H1 (cell line): Measurements from ENCODE around the gene NYAP2. TPM values are rescaled to one million over a fixed set of nuclear protein-coding genes. Genes with fewer than 3 reads are reported as not detected.

Source experiments
- CTCF ChIA-PET: fragments of 300-600 bp; sonication (Branson Sonifier 250); formaldehyde crosslinking; loops from one replicate; lab custom pipeline; 2021; ENCODE audit not compliant: partially characterized antibody; lab: Charles Lee
- POLR2A ChIA-PET: fragments of 300-600 bp; sonication (Branson Sonifier 250); formaldehyde crosslinking; loops from one replicate; lab custom pipeline; 2021; ENCODE audit warnings: inconsistent platforms; ENCODE audit not compliant: partially characterized antibody; lab: Charles Lee
- DNase-seq, 2 experiments: peaks; one replicate each; pipeline versions ENCODE4 v3.0.0 to v3.0.0-alpha.2; 2010 to 2022; ENCODE audit warnings: low spot score in 2 of 2, low read depth in 1 of 2, mixed read lengths in 1 of 2
- FAIRE-seq: peaks from 2 replicates; lab custom pipeline; 2011; peaks lifted over from hg19 to GRCh38; lab: Jason Lieb, UNC
- H2AFZ ChIP-seq: 2 replicates; pipeline ENCODE4 v1.8.1; 2012; ENCODE audit warnings: low read length, inconsistent platforms
- H2AK5ac ChIP-seq: 2 replicates; pipeline ENCODE4 v1.6.1; 2013; ENCODE audit warnings: low read depth, low read length
- H2BK120ac ChIP-seq: replicated peaks from 2 replicates; pipeline ENCODE3; 2013; ENCODE audit warnings: low read depth, low read length, inconsistent platforms
- H2BK12ac ChIP-seq: 2 replicates; pipeline ENCODE4 v1.6.1; 2013; ENCODE audit warnings: low read depth, low read length
- H2BK15ac ChIP-seq: 2 replicates; pipeline ENCODE4 v1.6.1; 2013; ENCODE audit warnings: low read length
- H2BK20ac ChIP-seq: 2 replicates; pipeline ENCODE4 v1.6.1; 2013; ENCODE audit warnings: low read length
- H2BK5ac ChIP-seq: 2 replicates; pipeline ENCODE4 v1.6.1; 2013; ENCODE audit warnings: low read depth, low read length
- H3K14ac ChIP-seq: 2 replicates; pipeline ENCODE4 v1.6.1; 2013; ENCODE audit warnings: inconsistent platforms; ENCODE audit not compliant: insufficient read length
- H3K18ac ChIP-seq: 2 replicates; pipeline ENCODE4 v1.6.1; 2013; ENCODE audit warnings: low read length; ENCODE audit errors: extremely low read depth
- H3K23ac ChIP-seq: 2 replicates; pipeline ENCODE4 v1.6.1; 2013; ENCODE audit warnings: inconsistent platforms; ENCODE audit not compliant: insufficient read length
- H3K23me2 ChIP-seq: 2 replicates; pipeline ENCODE4 v1.6.1; 2013; ENCODE audit warnings: low read depth, low read length
- H3K27ac ChIP-seq: 2 replicates; pipeline ENCODE4 v1.6.1; 2011; ENCODE audit warnings: low read depth, low read length, inconsistent platforms
- H3K27me3 ChIP-seq, 4 experiments: replicated peaks in 1 of 4; 1 replicate in 1 of 4; 2 replicates in 3 of 4; pipeline versions ENCODE4 v1.6.1 to v1.8.1; 2011 to 2013; ENCODE audit warnings: low read length in 3 of 4, mild to moderate bottlenecking in 3 of 4, inconsistent platforms in 2 of 4, mixed read lengths in 2 of 4, moderate library complexity in 1 of 4; ENCODE audit not compliant: control insufficient read depth in 3 of 4, insufficient read depth in 3 of 4; ENCODE audit errors: extremely low read depth in 1 of 4
- H3K36me3 ChIP-seq, 4 experiments: 2 replicates each; pipeline versions ENCODE4 v1.6.1 to v1.8.1; 2011 to 2013; ENCODE audit warnings: mild to moderate bottlenecking in 4 of 4, low read length in 3 of 4, moderate library complexity in 2 of 4, control low read depth in 1 of 4, inconsistent platforms in 1 of 4; ENCODE audit not compliant: insufficient read depth in 4 of 4, control insufficient read depth in 2 of 4
- H3K4ac ChIP-seq: replicated peaks from 2 replicates; pipeline ENCODE3; 2013; ENCODE audit warnings: low read length, low read depth, mixed read lengths, inconsistent platforms; ENCODE audit not compliant: insufficient read length
- H3K4me1 ChIP-seq, 4 experiments: replicated peaks in 1 of 4; 1 replicate in 1 of 4; 2 replicates in 3 of 4; pipeline versions ENCODE4 v1.6.1 to v1.8.1; 2011 to 2013; ENCODE audit warnings: low read length in 3 of 4, inconsistent platforms in 2 of 4, mixed read lengths in 1 of 4; ENCODE audit not compliant: insufficient read depth in 4 of 4, control insufficient read depth in 3 of 4
- H3K4me2 ChIP-seq, 2 experiments: 2 replicates each; pipeline versions ENCODE4 v1.6.1 to v1.8.1; 2011 to 2013; ENCODE audit warnings: low read depth in 2 of 2, low read length in 2 of 2, control low read depth in 1 of 2, inconsistent platforms in 1 of 2, mild to moderate bottlenecking in 1 of 2; ENCODE audit not compliant: insufficient read depth in 1 of 2
- H3K4me3 ChIP-seq, 4 experiments: fragments of 200-600, 300-600 bp in 1 of 4; sonication (generic), shearing (Covaris generic), sonication (Bioruptor Twin) in 1 of 4; 2 replicates each; pipeline versions ENCODE4 v1.5.1 to v1.8.1; 2011 to 2016; ENCODE audit warnings: low read length in 4 of 4, low read depth in 3 of 4, control low read depth in 2 of 4, inconsistent platforms in 2 of 4, mild to moderate bottlenecking in 2 of 4, mixed read lengths in 1 of 4, moderate library complexity in 1 of 4; ENCODE audit not compliant: insufficient read depth in 2 of 4; ENCODE audit errors: extremely low read depth in 1 of 4
- H3K56ac ChIP-seq: replicated peaks from 2 replicates; pipeline ENCODE3; 2013; ENCODE audit warnings: low read depth, mild to moderate bottlenecking, mixed read lengths, low read length, inconsistent platforms; ENCODE audit not compliant: insufficient read length
- H3K79me1 ChIP-seq: 2 replicates; pipeline ENCODE4 v1.6.1; 2013; ENCODE audit warnings: low read depth, low read length, control low read depth
- H3K79me2 ChIP-seq, 2 experiments: 2 replicates each; pipeline versions ENCODE4 v1.6.1 to v1.8.1; 2012 to 2013; ENCODE audit warnings: low read length in 2 of 2, mild to moderate bottlenecking in 2 of 2, inconsistent platforms in 1 of 2; ENCODE audit not compliant: insufficient read depth in 2 of 2, control insufficient read depth in 1 of 2
- H3K9ac ChIP-seq, 4 experiments: replicated peaks in 1 of 4; 1 replicate in 1 of 4; 2 replicates in 3 of 4; pipeline versions ENCODE4 v1.6.1 to v1.8.1; 2011 to 2013; ENCODE audit warnings: low read depth in 3 of 4, low read length in 3 of 4, control low read depth in 2 of 4, mild to moderate bottlenecking in 2 of 4, moderate library complexity in 2 of 4, inconsistent platforms in 1 of 4; ENCODE audit errors: extremely low read depth in 1 of 4
- H3K9me3 ChIP-seq, 2 experiments: 2 replicates each; pipeline versions ENCODE4 v1.6.1 to v1.8.1; 2012 to 2013; ENCODE audit warnings: mild to moderate bottlenecking in 2 of 2, moderate library complexity in 2 of 2, control low read depth in 1 of 2, inconsistent platforms in 1 of 2, low read depth in 1 of 2, low read length in 1 of 2, mixed read lengths in 1 of 2; ENCODE audit not compliant: insufficient read depth in 2 of 2
- H4K20me1 ChIP-seq, 2 experiments: replicated peaks in 1 of 2; 2 replicates each; pipeline versions ENCODE3 to v1.8.1; 2011 to 2013; ENCODE audit warnings: inconsistent platforms in 2 of 2, low read length in 2 of 2, mild to moderate bottlenecking in 1 of 2; ENCODE audit not compliant: insufficient read depth in 2 of 2, control insufficient read depth in 1 of 2
- H4K5ac ChIP-seq: 2 replicates; pipeline ENCODE4 v1.6.1; 2013; ENCODE audit warnings: low read length, low read depth, mixed read lengths, inconsistent platforms; ENCODE audit not compliant: insufficient read length
- H4K8ac ChIP-seq: 2 replicates; pipeline ENCODE4 v1.8.0; 2013; ENCODE audit warnings: mild to moderate bottlenecking, moderate library complexity, low read length, inconsistent platforms; ENCODE audit not compliant: insufficient read depth; ENCODE audit errors: extremely low read depth
- H4K91ac ChIP-seq: replicated peaks from 2 replicates; pipeline ENCODE3; 2013; ENCODE audit warnings: low read length, mixed read lengths, inconsistent platforms; ENCODE audit not compliant: insufficient read length
- ASH2L ChIP-seq: fragments of 200-600, 300-600 bp; sonication (generic); IDR thresholded peaks from one replicate; pipeline ENCODE4 v1.7.1; 2017; ENCODE audit warnings: low read length
- BRCA1 ChIP-seq: IDR thresholded peaks from 2 replicates; pipeline ENCODE4 v1.6.1; 2012; ENCODE audit warnings: low read depth, low read length, improper control_type of control experiment
- CTBP2 ChIP-seq: IDR thresholded peaks from 2 replicates; pipeline ENCODE4 v1.7.0; 2011; ENCODE audit warnings: borderline replicate concordance, mild to moderate bottlenecking, moderate library complexity, mixed read lengths, low read length; ENCODE audit not compliant: insufficient read depth, insufficient read length
- JUND ChIP-seq: IDR thresholded peaks from 2 replicates; pipeline ENCODE4 v1.6.1; 2011; ENCODE audit warnings: mild to moderate bottlenecking, improper control_type of control experiment, low read length
- NRF1 ChIP-seq: IDR thresholded peaks from 2 replicates; pipeline ENCODE4 v1.6.1; 2011; ENCODE audit warnings: mild to moderate bottlenecking, low read depth, low read length, improper control_type of control experiment
- POLR2A ChIP-seq, 2 experiments: IDR thresholded peaks; 1 replicate in 1 of 2; 2 replicates in 1 of 2; pipeline ENCODE4 v1.6.1; 2011; ENCODE audit warnings: low read depth in 2 of 2, low read length in 2 of 2, mild to moderate bottlenecking in 2 of 2; ENCODE audit errors: control extremely low read depth in 1 of 2
- POU5F1 ChIP-seq: IDR thresholded peaks from 2 replicates; pipeline ENCODE4 v1.6.1; 2011; ENCODE audit warnings: low read depth, mild to moderate bottlenecking, low read length, moderate library complexity
- RBBP5 ChIP-seq: IDR thresholded peaks from 2 replicates; pipeline ENCODE4 v1.7.1; 2012; ENCODE audit warnings: low read depth, mild to moderate bottlenecking, inconsistent platforms, low read length, moderate library complexity, borderline replicate concordance
- SIRT6 ChIP-seq: IDR thresholded peaks from one replicate; pipeline ENCODE4 v1.7.1; 2012; ENCODE audit warnings: low read length, inconsistent platforms
- SRF ChIP-seq: IDR thresholded peaks from 2 replicates; pipeline ENCODE4 v1.6.1; 2011; ENCODE audit warnings: mild to moderate bottlenecking, low read depth, low read length, moderate library complexity
- TAF7 ChIP-seq: optimal IDR thresholded peaks from 2 replicates; pipeline ENCODE3; 2011; ENCODE audit warnings: low read depth, mild to moderate bottlenecking, inconsistent platforms, low read length, moderate library complexity, borderline replicate concordance
- ZNF274 ChIP-seq: IDR thresholded peaks from 2 replicates; pipeline ENCODE4 v1.7.0; 2012; ENCODE audit warnings: low read length, borderline replicate concordance; ENCODE audit errors: extremely low read depth
- WGBS, 2 experiments: shearing (Covaris generic) in 1 of 2; methylation state at CpG; one replicate each; pipeline versions ENCODE4 v1.1.6 to v1.1.7; 2013 to 2015; ENCODE audit warnings: low lambda C conversion rate in 2 of 2, mixed read lengths in 2 of 2, inconsistent platforms in 1 of 2, low coverage in 1 of 2, missing lambda C conversion rate in 1 of 2; ENCODE audit not compliant: insufficient replicate concordance in 2 of 2, insufficient coverage in 1 of 2, insufficient read length in 1 of 2; ENCODE audit errors: extremely low coverage in 1 of 2, missing lambda C conversion rate in 1 of 2; 5-methylcytosine and 5-hydroxymethylcytosine counted together
- polyA plus RNA-seq, 7 experiments: library from polyadenylated mRNA; depleted of rRNA in 3 of 7; stranded (reverse) in 5 of 7; unstranded in 2 of 7; fragments of >200 nt in 5 of 7; fragments of 200-250 nt in 2 of 7; gene quantifications; 1 replicate in 5 of 7; 2 replicates in 1 of 7; 4 replicates in 1 of 7; pipeline versions ENCODE4 v1.2.1 to v1.2.3, GENCODE V29; 2011 to 2013; ENCODE audit warnings: missing spikeins in 2 of 7, mixed read lengths in 2 of 7
- total RNA-seq: library from RNA; stranded (reverse); fragmentation: NEBNext Ultra II Directional; extraction: Animal tissue kit (Norgen Biotek cat#: 25700); gene quantifications from 2 replicates; pipeline ENCODE4 v1.2.1, GENCODE V29; 2021
- TF ChIP-seq, protein P1 (sequence below), 3 experiments: IDR thresholded peaks; 1 replicate in 2 of 3; 2 replicates in 1 of 3; pipeline versions ENCODE4 v1.5.1 to v1.6.1; 2011; ENCODE audit warnings: low read length in 3 of 3, mild to moderate bottlenecking in 3 of 3, inconsistent platforms in 2 of 3, low read depth in 1 of 3, moderate library complexity in 1 of 3; ENCODE audit not compliant: insufficient read depth in 1 of 3; ENCODE audit errors: control extremely low read depth in 1 of 3

Gene NYAP2
- total and polyA plus RNA-seq, 2 of the 8 experiments (the other 6 are each of a cell fraction or from before 2014, with no cell fraction given), result not detected

DNA sequence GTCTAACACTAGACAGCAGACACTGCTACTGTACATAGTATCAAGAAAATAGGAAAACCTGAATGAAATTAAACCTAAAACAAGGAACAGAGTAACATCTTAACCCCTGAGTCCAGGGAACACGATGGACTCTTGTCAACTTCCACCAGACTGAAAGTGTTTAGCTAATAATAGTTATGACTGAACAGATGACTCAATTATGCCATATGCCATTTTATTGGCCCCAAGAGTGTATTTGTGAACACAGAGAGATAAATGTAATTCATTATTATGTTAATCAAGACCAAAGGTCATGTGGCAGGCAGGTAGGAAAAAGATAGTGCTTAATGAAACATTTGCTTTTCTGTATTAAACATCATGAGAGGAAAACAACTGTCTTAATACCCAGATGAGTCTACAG lies 58.0 kb downstream of the NYAP2 start:
- H2AK5ac ChIP-seq, result no peak overlapping the region
- H2BK12ac ChIP-seq, result no peak overlapping the region
- no peaks in the 10 kb centered on the region for H3K36me3 ChIP-seq
- H2AFZ ChIP-seq, result no peak overlapping the region
- H3K4me2 ChIP-seq, result no peak overlapping the region
- H4K8ac ChIP-seq, result no peak overlapping the region
- H3K18ac ChIP-seq, result no peak overlapping the region
- no peaks in the 10 kb centered on the region for H3K79me1 ChIP-seq
- no peak overlapping the region for H3K9ac ChIP-seq
- H3K4me3 ChIP-seq, result no peak overlapping the region
- 100% methylated on average over 1 of the region's 1 CpG; no CpG with 5 or more reads in 1 of the 2 experiments for WGBS, 2 experiments
- no peak overlapping the region for H2BK5ac ChIP-seq
- no peak overlapping the region for H3K23ac ChIP-seq
- no peak overlapping the region for H3K4ac ChIP-seq
- ChIA-PET CTCF (interaction anchor here (0.6 kb wide), 1 partner anchor 203 kb away, joined by 5 read pairs; no protein-coding TSS in a partner anchor), POLR2A (no interaction called here)
- H3K23me2 ChIP-seq, result no peaks in the 10 kb centered on the region
- no peak overlapping the region for H2BK120ac ChIP-seq
- H2BK15ac ChIP-seq, result no peak overlapping the region
- H4K91ac ChIP-seq, result no peak overlapping the region
- H3K27me3 ChIP-seq, result no peaks in the 10 kb centered on the region
- FAIRE-seq (no peak), DNase-seq (no peak)
- no peak overlapping the region for H3K56ac ChIP-seq
- no peak overlapping the region for H3K14ac ChIP-seq
- no peak overlapping the region for H4K5ac ChIP-seq
- H3K9me3 ChIP-seq, result no peaks in the 10 kb centered on the region
- no peak overlapping the region for H3K27ac ChIP-seq
- H2BK20ac ChIP-seq, result no peak overlapping the region
- no peaks in the 10 kb centered on the region for H3K79me2 ChIP-seq
- H4K20me1 ChIP-seq, result no peaks in the 10 kb centered on the region
- H3K4me1 ChIP-seq, result peaks cover 0 to 6% (median 2%) of the 10 kb centered on the region in 4 experiments; a peak in 3 of 7 replicates
- TF ChIP-seq NRF1 (no peak), RBBP5 (no peak), CTBP2 (no peak), POU5F1 (no peak), TAF7 (no peak), JUND (no peak), BRCA1 (no peak), SRF (no peak), ZNF274 (no peak), SIRT6 (no peak), POLR2A (IDR thresholded peaks at IDR 0.05; ENCODE audit: control extremely low read depth in 1 of 2, low read depth in 2 of 2, low read length in 2 of 2) (no peak), ASH2L (no peak)
- TF ChIP-seq, protein P1, sequence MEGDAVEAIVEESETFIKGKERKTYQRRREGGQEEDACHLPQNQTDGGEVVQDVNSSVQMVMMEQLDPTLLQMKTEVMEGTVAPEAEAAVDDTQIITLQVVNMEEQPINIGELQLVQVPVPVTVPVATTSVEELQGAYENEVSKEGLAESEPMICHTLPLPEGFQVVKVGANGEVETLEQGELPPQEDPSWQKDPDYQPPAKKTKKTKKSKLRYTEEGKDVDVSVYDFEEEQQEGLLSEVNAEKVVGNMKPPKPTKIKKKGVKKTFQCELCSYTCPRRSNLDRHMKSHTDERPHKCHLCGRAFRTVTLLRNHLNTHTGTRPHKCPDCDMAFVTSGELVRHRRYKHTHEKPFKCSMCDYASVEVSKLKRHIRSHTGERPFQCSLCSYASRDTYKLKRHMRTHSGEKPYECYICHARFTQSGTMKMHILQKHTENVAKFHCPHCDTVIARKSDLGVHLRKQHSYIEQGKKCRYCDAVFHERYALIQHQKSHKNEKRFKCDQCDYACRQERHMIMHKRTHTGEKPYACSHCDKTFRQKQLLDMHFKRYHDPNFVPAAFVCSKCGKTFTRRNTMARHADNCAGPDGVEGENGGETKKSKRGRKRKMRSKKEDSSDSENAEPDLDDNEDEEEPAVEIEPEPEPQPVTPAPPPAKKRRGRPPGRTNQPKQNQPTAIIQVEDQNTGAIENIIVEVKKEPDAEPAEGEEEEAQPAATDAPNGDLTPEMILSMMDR (IDR thresholded peaks at IDR 0.05; ENCODE audit: control extremely low read depth in 1 of 3, insufficient read depth in 1 of 3, low read depth in 1 of 3, low read length in 3 of 3), result no peak
